H1 (cell line): ENCODE data around the gene CHRM4. TPM values are rescaled to one million over a fixed set of nuclear protein-coding genes. Genes with fewer than 3 reads are reported as not detected.
A peak's percentile ranks its signal among the peaks of the same experiment; 100 is the strongest.

Experiments
- BCL11A ChIP-seq, 2 experiments: IDR thresholded peaks; one replicate each; pipeline ENCODE4 v1.6.1; 2011; ENCODE audit warnings: low read depth in 2 of 2, low read length in 2 of 2, mild to moderate bottlenecking in 2 of 2
- CBX5 ChIP-seq: fragments of 300-800, 300-1000 bp; sonication (generic); IDR thresholded peaks from 2 replicates; pipeline ENCODE4 v1.7.1; 2016; ENCODE audit warnings: antibody characterized with exemption, low read length, low read depth
- CREB1 ChIP-seq: IDR thresholded peaks from 2 replicates; pipeline ENCODE4 v1.6.1; 2012; ENCODE audit warnings: inconsistent platforms
- EP300 ChIP-seq, 2 experiments: IDR thresholded peaks; 1 replicate in 1 of 2; 2 replicates in 1 of 2; pipeline ENCODE4 v1.6.1; 2011 to 2012; ENCODE audit warnings: low read depth in 2 of 2, low read length in 2 of 2, mild to moderate bottlenecking in 2 of 2, borderline replicate concordance in 1 of 2, inconsistent platforms in 1 of 2, moderate library complexity in 1 of 2
- GABPA ChIP-seq: IDR thresholded peaks from 2 replicates; pipeline ENCODE4 v1.6.1; 2011; ENCODE audit warnings: mild to moderate bottlenecking, low read length, moderate library complexity, borderline replicate concordance; ENCODE audit not compliant: insufficient read depth
- GTF2F1 ChIP-seq: IDR thresholded peaks from 2 replicates; pipeline ENCODE4 v1.6.1; 2012; ENCODE audit warnings: low read depth, low read length, improper control_type of control experiment, borderline replicate concordance
- JUN ChIP-seq: IDR thresholded peaks from 2 replicates; pipeline ENCODE4 v1.6.1; 2011; ENCODE audit warnings: low read depth, mild to moderate bottlenecking, improper control_type of control experiment, low read length
- MAX ChIP-seq: IDR thresholded peaks from 2 replicates; pipeline ENCODE4 v1.6.1; 2012; ENCODE audit warnings: inconsistent platforms
- RBBP5 ChIP-seq: IDR thresholded peaks from 2 replicates; pipeline ENCODE4 v1.7.1; 2012; ENCODE audit warnings: low read depth, mild to moderate bottlenecking, inconsistent platforms, low read length, moderate library complexity, borderline replicate concordance
- RXRA ChIP-seq: IDR thresholded peaks from 2 replicates; pipeline ENCODE4 v1.6.1; 2011; ENCODE audit warnings: low read depth, mild to moderate bottlenecking, low read length, moderate library complexity; ENCODE audit not compliant: insufficient read depth
- SIN3A ChIP-seq, 2 experiments: IDR thresholded peaks in 1 of 2; conservative IDR thresholded peaks in 1 of 2; 2 replicates each; pipeline ENCODE4 v1.6.1; 2011 to 2012; ENCODE audit warnings: low read length in 2 of 2, improper control_type of control experiment in 1 of 2, low read depth in 1 of 2, mild to moderate bottlenecking in 1 of 2
- SP4 ChIP-seq: IDR thresholded peaks from 2 replicates; pipeline ENCODE4 v1.6.1; 2012; ENCODE audit warnings: low read length, inconsistent platforms
- TAF7 ChIP-seq: optimal IDR thresholded peaks from 2 replicates; pipeline ENCODE3; 2011; ENCODE audit warnings: low read depth, mild to moderate bottlenecking, inconsistent platforms, low read length, moderate library complexity, borderline replicate concordance
- YY1 ChIP-seq: IDR thresholded peaks from 2 replicates; pipeline ENCODE4 v1.6.1; 2011; ENCODE audit warnings: low read depth, mild to moderate bottlenecking, low read length
- polyA plus RNA-seq, 7 experiments: library from polyadenylated mRNA; depleted of rRNA in 3 of 7; stranded (reverse) in 5 of 7; unstranded in 2 of 7; fragments of >200 nt in 5 of 7; fragments of 200-250 nt in 2 of 7; gene quantifications; 1 replicate in 5 of 7; 2 replicates in 1 of 7; 4 replicates in 1 of 7; pipeline versions ENCODE4 v1.2.1 to v1.2.3, GENCODE V29; 2011 to 2013; ENCODE audit warnings: missing spikeins in 2 of 7, mixed read lengths in 2 of 7
- total RNA-seq: library from RNA; stranded (reverse); fragmentation: NEBNext Ultra II Directional; extraction: Animal tissue kit (Norgen Biotek cat#: 25700); gene quantifications from 2 replicates; pipeline ENCODE4 v1.2.1, GENCODE V29; 2021
- TF ChIP-seq, protein P1 (sequence below), 3 experiments: IDR thresholded peaks; 1 replicate in 2 of 3; 2 replicates in 1 of 3; pipeline versions ENCODE4 v1.5.1 to v1.6.1; 2011; ENCODE audit warnings: low read length in 3 of 3, mild to moderate bottlenecking in 3 of 3, inconsistent platforms in 2 of 3, low read depth in 1 of 3, moderate library complexity in 1 of 3; ENCODE audit not compliant: insufficient read depth in 1 of 3; ENCODE audit errors: control extremely low read depth in 1 of 3

Gene CHRM4
- total and polyA plus RNA-seq, 2 of the 8 experiments (the other 6 are each of a cell fraction or from before 2014, with no cell fraction given) = 1.1 to 1.3 TPM

- TF ChIP-seq, protein P1, sequence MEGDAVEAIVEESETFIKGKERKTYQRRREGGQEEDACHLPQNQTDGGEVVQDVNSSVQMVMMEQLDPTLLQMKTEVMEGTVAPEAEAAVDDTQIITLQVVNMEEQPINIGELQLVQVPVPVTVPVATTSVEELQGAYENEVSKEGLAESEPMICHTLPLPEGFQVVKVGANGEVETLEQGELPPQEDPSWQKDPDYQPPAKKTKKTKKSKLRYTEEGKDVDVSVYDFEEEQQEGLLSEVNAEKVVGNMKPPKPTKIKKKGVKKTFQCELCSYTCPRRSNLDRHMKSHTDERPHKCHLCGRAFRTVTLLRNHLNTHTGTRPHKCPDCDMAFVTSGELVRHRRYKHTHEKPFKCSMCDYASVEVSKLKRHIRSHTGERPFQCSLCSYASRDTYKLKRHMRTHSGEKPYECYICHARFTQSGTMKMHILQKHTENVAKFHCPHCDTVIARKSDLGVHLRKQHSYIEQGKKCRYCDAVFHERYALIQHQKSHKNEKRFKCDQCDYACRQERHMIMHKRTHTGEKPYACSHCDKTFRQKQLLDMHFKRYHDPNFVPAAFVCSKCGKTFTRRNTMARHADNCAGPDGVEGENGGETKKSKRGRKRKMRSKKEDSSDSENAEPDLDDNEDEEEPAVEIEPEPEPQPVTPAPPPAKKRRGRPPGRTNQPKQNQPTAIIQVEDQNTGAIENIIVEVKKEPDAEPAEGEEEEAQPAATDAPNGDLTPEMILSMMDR (IDR thresholded peaks at IDR 0.05; ENCODE audit: control extremely low read depth in 1 of 3, insufficient read depth in 1 of 3, low read depth in 1 of 3, low read length in 3 of 3) = peak in 2 of 3 experiments; percentile 86 to 90; a peak in 3 of 4 replicates
- TF ChIP-seq CBX5 (no peak), RXRA (0 out of 2 replicates have a peak, but pooled peaks have one; percentile 48), SIN3A (conservative IDR thresholded peaks at IDR 0.05 in 1 of 2, IDR thresholded peaks at IDR 0.05 in 1 of 2; ENCODE audit: low read depth in 1 of 2, low read length in 2 of 2) (peak; percentile 18 to 82; a peak in 1 of 4 replicates), BCL11A (IDR thresholded peaks at IDR 0.05; ENCODE audit: low read depth in 2 of 2, low read length in 2 of 2) (no peak), RBBP5 (peak; percentile 41; the same call in 1 of the 2 replicates), EP300 (IDR thresholded peaks at IDR 0.05; ENCODE audit: borderline replicate concordance in 1 of 2, low read depth in 2 of 2, low read length in 2 of 2) (peak in 1 of 2 experiments; percentile 74; a peak in 1 of 3 replicates), CREB1 (no peak; the same call in 1 of the 2 replicates), GABPA (peak; percentile 65; the same call in 1 of the 2 replicates), YY1 (peak; percentile 67; the same call in 1 of the 2 replicates), GTF2F1 (no peak), SP4 (0 out of 2 replicates have a peak, but pooled peaks have one; percentile 16), TAF7 (no peak), MAX (peak; percentile 40; the same call in 1 of the 2 replicates), JUN (no peak)
These were observed 1.9 kb downstream of the CHRM4 start (continued) for GRCh38 chr11:46389450-46390330.
